ENCODE data around the gene AREG.

- TF ChIP-seq POLR2A (IDR thresholded peaks at IDR 0.05) (no peak), CTCF (IDR thresholded peaks at IDR 0.05) (no peak)
These were observed 24.1 kb upstream of the AREG start for GRCh38 chr4:74420863-74421262.

All from thyroid gland (tissue), 4 donors.